WTC11 (cell line): ENCODE data around the gene RIN2. TPM values are rescaled to one million over a fixed set of nuclear protein-coding genes. Genes with fewer than 3 reads are reported as not detected.

Experiments
- ATAC-seq: fragments of 200-7000 bp; cut with Tn5 transposase; 2 replicates; pipeline ENCODE4 v1.10.0; 2021; ENCODE audit warnings: mild to moderate bottlenecking, moderate library complexity
- CTCF ChIA-PET: fragments of 300-600 bp; sonication (Branson Sonifier 250); formaldehyde crosslinking; loops from one replicate; lab custom pipeline; 2021; ENCODE audit warnings: antibody characterized with exemption; lab: Charles Lee
- POLR2A ChIA-PET: fragments of 350-600 bp; sonication (Branson Sonifier 250); formaldehyde crosslinking; loops from one replicate; lab custom pipeline; 2021; ENCODE audit warnings: antibody characterized with exemption; lab: Charles Lee
- DNase-seq: peaks from one replicate; pipeline ENCODE4 v3.0.0; 2021; ENCODE audit warnings: low spot score
- H3K27ac Mint-ChIP-seq: 2 replicates; pipeline ENCODE4 v1.8.0; 2021; ENCODE audit warnings: mixed read lengths
- H3K27me3 Mint-ChIP-seq: 2 replicates; pipeline ENCODE4 v1.8.0; 2021; ENCODE audit warnings: low read depth, mild to moderate bottlenecking, moderate library complexity, mixed read lengths
- H3K36me3 Mint-ChIP-seq: 2 replicates; pipeline ENCODE4 v1.8.0; 2021; ENCODE audit warnings: mixed read lengths
- H3K4me1 Mint-ChIP-seq: 2 replicates; pipeline ENCODE4 v1.8.0; 2022; ENCODE audit warnings: mixed read lengths
- H3K4me3 Mint-ChIP-seq: 2 replicates; pipeline ENCODE4 v1.8.0; 2021; ENCODE audit warnings: mild to moderate bottlenecking, moderate library complexity, mixed read lengths
- H3K9me3 Mint-ChIP-seq: 2 replicates; pipeline ENCODE4 v1.8.0; 2021; ENCODE audit warnings: mixed read lengths
- AFF4 ChIP-seq: sonication (generic); formaldehyde crosslinking; IDR thresholded peaks from 2 replicates; pipeline ENCODE4 v1.8.1; 2023; ENCODE audit warnings: mild to moderate bottlenecking, missing genetic modification reagents, borderline replicate concordance
- ARID4B ChIP-seq: sonication (generic); formaldehyde crosslinking; IDR thresholded peaks from 2 replicates; pipeline ENCODE4 v1.8.0; 2023; ENCODE audit warnings: missing genetic modification reagents, mild to moderate bottlenecking, borderline replicate concordance
- ATF2 ChIP-seq: sonication (generic); formaldehyde crosslinking; IDR thresholded peaks from 2 replicates; pipeline ENCODE4 v1.8.1; 2022; ENCODE audit warnings: low read depth, missing genetic modification reagents, borderline replicate concordance
- ATF6 ChIP-seq: sonication (generic); formaldehyde crosslinking; IDR thresholded peaks from 2 replicates; pipeline ENCODE4 v1.8.1; 2023; ENCODE audit warnings: mild to moderate bottlenecking, missing genetic modification reagents
- CBFB ChIP-seq: sonication (generic); formaldehyde crosslinking; IDR thresholded peaks from 2 replicates; pipeline ENCODE4 v1.8.1; 2022; ENCODE audit warnings: mild to moderate bottlenecking, low read depth, missing genetic modification reagents
- CREB1 ChIP-seq: sonication (generic); formaldehyde crosslinking; IDR thresholded peaks from 2 replicates; pipeline ENCODE4 v1.8.0; 2023; ENCODE audit warnings: mild to moderate bottlenecking, missing genetic modification reagents
- ESRRA ChIP-seq: sonication (generic); formaldehyde crosslinking; IDR thresholded peaks from 2 replicates; pipeline ENCODE4 v1.8.1; 2022; ENCODE audit warnings: mild to moderate bottlenecking, missing genetic modification reagents, borderline replicate concordance
- ETV6 ChIP-seq: sonication (generic); formaldehyde crosslinking; IDR thresholded peaks from 2 replicates; pipeline ENCODE4 v1.8.1; 2022; ENCODE audit warnings: mild to moderate bottlenecking, missing genetic modification reagents
- JAZF1 ChIP-seq: fragments of 250-450 bp; sonication (Bioruptor Pico); IDR thresholded peaks from 2 replicates; pipeline ENCODE4 v1.9.0; 2021; ENCODE audit warnings: moderate library complexity, mild to moderate bottlenecking, inconsistent platforms
- KAT7 ChIP-seq: sonication (generic); formaldehyde crosslinking; IDR thresholded peaks from 2 replicates; pipeline ENCODE4 v1.8.1; 2023; ENCODE audit warnings: missing genetic modification reagents, mild to moderate bottlenecking, borderline replicate concordance
- MAX ChIP-seq: sonication (generic); formaldehyde crosslinking; IDR thresholded peaks from 2 replicates; pipeline ENCODE4 v1.8.0; 2022; ENCODE audit warnings: mild to moderate bottlenecking, missing genetic modification reagents
- RORB ChIP-seq: fragments of 250-450 bp; sonication (Bioruptor Pico); IDR thresholded peaks from 2 replicates; pipeline ENCODE4 v1.9.0; 2021; ENCODE audit warnings: mild to moderate bottlenecking
- SP1 ChIP-seq: sonication (generic); formaldehyde crosslinking; conservative IDR thresholded peaks from 2 replicates; pipeline ENCODE4 v1.8.1; 2022; ENCODE audit warnings: missing genetic modification reagents
- TCF7 ChIP-seq: sonication (generic); formaldehyde crosslinking; IDR thresholded peaks from 2 replicates; pipeline ENCODE4 v1.8.0; 2022; ENCODE audit warnings: mild to moderate bottlenecking, low read depth, missing genetic modification reagents, moderate library complexity
- USF1 ChIP-seq: sonication (generic); formaldehyde crosslinking; IDR thresholded peaks from 2 replicates; pipeline ENCODE4 v1.8.0; 2022; ENCODE audit warnings: mild to moderate bottlenecking, missing genetic modification reagents
- USF2 ChIP-seq: sonication (generic); formaldehyde crosslinking; IDR thresholded peaks from 2 replicates; pipeline ENCODE4 v1.8.1; 2023; ENCODE audit warnings: mild to moderate bottlenecking, missing genetic modification reagents, moderate library complexity
- ZNF121 ChIP-seq: sonication (generic); formaldehyde crosslinking; IDR thresholded peaks from 2 replicates; pipeline ENCODE4 v1.8.0; 2023; ENCODE audit warnings: missing genetic modification reagents
- ZNF317 ChIP-seq: sonication (generic); formaldehyde crosslinking; IDR thresholded peaks from 2 replicates; pipeline ENCODE4 v1.8.1; 2023; ENCODE audit warnings: low read depth, mild to moderate bottlenecking, moderate library complexity, missing genetic modification reagents, borderline replicate concordance
- total RNA-seq: library from RNA; stranded (reverse); gene quantifications from 3 replicates; pipeline ENCODE4 v1.2.3, GENCODE V29; 2021

Gene RIN2
- total RNA-seq, 1 experiment from 2014 or later = 4.3 TPM

- ATAC-seq (no peak), DNase-seq (no peak)
- Mint-ChIP-seq H3K9me3 (no peaks in the 10 kb centered on the region), H3K4me3 (no peak overlapping the region), H3K27ac (no peak overlapping the region), H3K4me1 (peaks cover 31% of the 10 kb centered on the region), H3K27me3 (no peaks in the 10 kb centered on the region), H3K36me3 (no peaks in the 10 kb centered on the region)
- ChIA-PET POLR2A (interaction anchor here (0.6 kb wide), 1 partner anchor 244 kb away, joined by 5 read pairs; no protein-coding TSS in a partner anchor), CTCF (interaction anchor here (1.2 to 2.0 kb wide), 2 partner anchors 12 to 19 kb away, joined by 3 to 6 read pairs; no protein-coding TSS in a partner anchor)
- TF ChIP-seq CBFB (no peak), SP1 (no peak), USF2 (CRISPR knock-in tag) (no peak), ATF6 (CRISPR knock-in tag) (no peak), RORB (no peak), ATF2 (CRISPR knock-in tag) (no peak), ZNF317 (CRISPR knock-in tag) (no peak), AFF4 (CRISPR knock-in tag) (no peak), ESRRA (CRISPR knock-in tag) (no peak), TCF7 (CRISPR knock-in tag) (no peak), KAT7 (CRISPR knock-in tag) (no peak), ARID4B (CRISPR knock-in tag) (no peak), JAZF1 (no peak), CREB1 (CRISPR knock-in tag) (no peak), MAX (CRISPR knock-in tag) (no peak), ZNF121 (CRISPR knock-in tag) (no peak), USF1 (CRISPR knock-in tag) (no peak), ETV6 (CRISPR knock-in tag) (no peak)
These were observed 24.6 kb downstream of the RIN2 start for GRCh38 chr20:19782669-19783068.
